ENCODE data around the gene ITCH. TPM values are rescaled to one million over a fixed set of nuclear protein-coding genes. Genes with fewer than 3 reads are reported as not detected.

The ITCH gene
- total RNA-seq, 1 experiment from 2014 or later = 78.8 TPM

- Histone ChIP-seq H3K4me2 (ENCODE audit: low read length) (no peak overlapping the region), H2AFZ (ENCODE audit: low read depth, low read length, poor library complexity, severe bottlenecking) (no peak overlapping the region), H3K36me3 (ENCODE audit: control insufficient read depth in 1 of 2, insufficient read depth in 2 of 2, low read length in 2 of 2) (peaks cover 6 to 9% of the 10 kb centered on the region in 2 experiments; a peak in 3 of 4 replicates), H3K4me1 (ENCODE audit: control insufficient read depth in 1 of 2, insufficient read depth in 2 of 2, low read length in 2 of 2) (peaks cover 4 to 7% of the 10 kb centered on the region in 2 experiments; a peak in 3 of 4 replicates), H3K79me2 (ENCODE audit: insufficient read depth, low read length) (peaks cover 16% of the 10 kb centered on the region), H3K27me3 (ENCODE audit: insufficient read depth, low read length) (no peaks in the 10 kb centered on the region), H3K9me3 (ENCODE audit: control insufficient read depth in 1 of 2, insufficient read depth in 1 of 2, low read depth in 1 of 2, low read length in 2 of 2) (no peaks in the 10 kb centered on the region), H3K9ac (ENCODE audit: low read length) (no peak overlapping the region), H3K27ac (ENCODE audit: low read depth, low read length) (no peak overlapping the region), H3K4me3 (replicated peaks in 1 of 2; ENCODE audit: low read depth in 1 of 2, low read length in 2 of 2) (no peak overlapping the region), H4K20me1 (ENCODE audit: insufficient read depth) (no peaks in the 10 kb centered on the region), H3K9me2 (ENCODE audit: insufficient read depth) (no peaks in the 10 kb centered on the region)
- RAD21 ChIA-PET (ENCODE audit: low non-redundant PET in 1 of 2, low total read pairs in 2 of 2, uncharacterized antibody in 2 of 2, unreplicated experiment in 2 of 2) = no interaction called here
- no peak for TF ChIP-seq CTCF (IDR thresholded peaks at IDR 0.05 in 2 of 3, conservative IDR thresholded peaks at IDR 0.05 in 1 of 3; ENCODE audit: borderline replicate concordance in 1 of 3, insufficient read depth in 1 of 3, low read depth in 2 of 3, low read length in 2 of 3)
- TF ChIP-seq SRF (IDR thresholded peaks at IDR 0.05; ENCODE audit: low read depth) = no peak
- no peak for TF ChIP-seq ELF1 (IDR thresholded peaks at IDR 0.05; ENCODE audit: borderline replicate concordance, low read depth)
- TF ChIP-seq EZH2phosphoT487 (IDR thresholded peaks at IDR 0.05; ENCODE audit: borderline replicate concordance) = no peak
- no peak for TF ChIP-seq CBX3 (IDR thresholded peaks at IDR 0.05; ENCODE audit: low read depth)
- TF ChIP-seq MAX (IDR thresholded peaks at IDR 0.05) = no peak
- no peak for TF ChIP-seq EGR1 (IDR thresholded peaks at IDR 0.05; ENCODE audit: low read depth)
- TF ChIP-seq, protein P1, sequence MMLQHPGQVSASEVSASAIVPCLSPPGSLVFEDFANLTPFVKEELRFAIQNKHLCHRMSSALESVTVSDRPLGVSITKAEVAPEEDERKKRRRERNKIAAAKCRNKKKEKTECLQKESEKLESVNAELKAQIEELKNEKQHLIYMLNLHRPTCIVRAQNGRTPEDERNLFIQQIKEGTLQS (IDR thresholded peaks at IDR 0.05) = no peak
- no peak for TF ChIP-seq CEBPB (IDR thresholded peaks at IDR 0.05; ENCODE audit: low read depth)
- no peak for TF ChIP-seq ZBTB33 (IDR thresholded peaks at IDR 0.05; ENCODE audit: extremely low read depth, insufficient replicate concordance, low read length)
- TF ChIP-seq ZNF274 (IDR thresholded peaks at IDR 0.05; ENCODE audit: low read depth, low read length) = no peak
- TF ChIP-seq SIN3A (IDR thresholded peaks at IDR 0.05; ENCODE audit: low read depth) = no peak
- TF ChIP-seq SP1 (IDR thresholded peaks at IDR 0.05; ENCODE audit: low read depth) = no peak
- TF ChIP-seq REST (IDR thresholded peaks at IDR 0.05; ENCODE audit: low read depth) = no peak
- no peak for TF ChIP-seq EZH2 (IDR thresholded peaks at IDR 0.05)
- no peak for TF ChIP-seq JUND (IDR thresholded peaks at IDR 0.05)
- no peak for TF ChIP-seq FOSL1 (IDR thresholded peaks at IDR 0.05; ENCODE audit: low read depth)
- no peak for TF ChIP-seq POLR2AphosphoS5 (IDR thresholded peaks at IDR 0.05; ENCODE audit: low read depth, low read length)
- TF ChIP-seq TCF7L2 (IDR thresholded peaks at IDR 0.05; ENCODE audit: borderline replicate concordance, extremely low read depth, insufficient read depth, insufficient read length) = no peak
- TF ChIP-seq YY1 (IDR thresholded peaks at IDR 0.05; ENCODE audit: extremely low read depth, insufficient replicate concordance, low read depth, low read length) = no peak
- no peak for DNase-seq (ENCODE audit: low read depth, low spot score)
- intact Hi-C loops (cut with micrococcal nuclease) = no loop called here
- BruUV-seq (replicated peaks) = no TSS peak
- ATAC-seq = no peak
- POLR2A ChIA-PET = no interaction called here
- CTCF ChIA-PET = no interaction called here
These were observed 149.9 kb downstream of the ITCH start for GRCh38 chr20:34512955-34513419.
